Loucy (cell line): ENCODE results near the gene COA7.

Experiments used
- EZH2phosphoT487 ChIP-seq: fragments of 200-600 bp; IDR thresholded peaks from 2 replicates; pipeline ENCODE4 v1.6.1; 2018; ENCODE audit warnings: antibody characterized with exemption, mild to moderate bottlenecking, moderate library complexity, borderline replicate concordance
- TF ChIP-seq, protein P1 (sequence below): fragments of 200-600 bp; sonication (generic); conservative IDR thresholded peaks from 2 replicates; pipeline ENCODE4 v1.5.1; 2014; ENCODE audit warnings: mild to moderate bottlenecking, antibody characterized with exemption, low read length

- TF ChIP-seq EZH2phosphoT487: no peak
- TF ChIP-seq, protein P1, sequence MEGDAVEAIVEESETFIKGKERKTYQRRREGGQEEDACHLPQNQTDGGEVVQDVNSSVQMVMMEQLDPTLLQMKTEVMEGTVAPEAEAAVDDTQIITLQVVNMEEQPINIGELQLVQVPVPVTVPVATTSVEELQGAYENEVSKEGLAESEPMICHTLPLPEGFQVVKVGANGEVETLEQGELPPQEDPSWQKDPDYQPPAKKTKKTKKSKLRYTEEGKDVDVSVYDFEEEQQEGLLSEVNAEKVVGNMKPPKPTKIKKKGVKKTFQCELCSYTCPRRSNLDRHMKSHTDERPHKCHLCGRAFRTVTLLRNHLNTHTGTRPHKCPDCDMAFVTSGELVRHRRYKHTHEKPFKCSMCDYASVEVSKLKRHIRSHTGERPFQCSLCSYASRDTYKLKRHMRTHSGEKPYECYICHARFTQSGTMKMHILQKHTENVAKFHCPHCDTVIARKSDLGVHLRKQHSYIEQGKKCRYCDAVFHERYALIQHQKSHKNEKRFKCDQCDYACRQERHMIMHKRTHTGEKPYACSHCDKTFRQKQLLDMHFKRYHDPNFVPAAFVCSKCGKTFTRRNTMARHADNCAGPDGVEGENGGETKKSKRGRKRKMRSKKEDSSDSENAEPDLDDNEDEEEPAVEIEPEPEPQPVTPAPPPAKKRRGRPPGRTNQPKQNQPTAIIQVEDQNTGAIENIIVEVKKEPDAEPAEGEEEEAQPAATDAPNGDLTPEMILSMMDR: no peak
Observed at GRCh38 chr1:52637946-52638345, 60.2 kb downstream of the COA7 start.
